HG03108 (cell line): Measurements from ENCODE around the gene NNAT.

Experiments
- ATAC-seq: cut with Tn5 transposase; IDR thresholded peaks from one replicate; pipeline ENCODE4 v1.9.1; 2021; ENCODE audit warnings: moderate library complexity; ENCODE audit not compliant: unreplicated experiment

Gene NNAT

GRCh38 chr20:37501940-37502339, 19.1 kb upstream of the NNAT start:
- ATAC-seq: no peak

GRCh38 chr20:37502654-37503053, 18.4 kb upstream of the NNAT start:
- ATAC-seq: no peak

- ATAC-seq: no peak
These were observed 17.7 kb upstream of the NNAT start for GRCh38 chr20:37503256-37503927.

- no peak for ATAC-seq
These were observed 16.5 kb upstream of the NNAT start for GRCh38 chr20:37504404-37505096.

- ATAC-seq: no peak
These were observed 15.5 kb upstream of the NNAT start for GRCh38 chr20:37505263-37506151.

GRCh38 chr20:37506152-37506725, 14.8 kb upstream of the NNAT start:
- no peak for ATAC-seq

GRCh38 chr20:37510226-37510625, 10.8 kb upstream of the NNAT start:
- no peak for ATAC-seq

GRCh38 chr20:37511610-37512275, 9.3 kb upstream of the NNAT start:
- no peak for ATAC-seq

GRCh38 chr20:37513779-37514359, 7.2 kb upstream of the NNAT start:
- no peak for ATAC-seq

GRCh38 chr20:37515876-37516275, 5.2 kb upstream of the NNAT start:
- no peak for ATAC-seq

GRCh38 chr20:37516811-37517750, 4.0 kb upstream of the NNAT start:
- ATAC-seq: no peak

GRCh38 chr20:37518059-37518458, 3.0 kb upstream of the NNAT start:
- no peak for ATAC-seq

GRCh38 chr20:37518606-37519507, 2.2 kb upstream of the NNAT start:
- no peak for ATAC-seq

- no peak for ATAC-seq
These were observed 1.3 kb upstream of the NNAT start for GRCh38 chr20:37519508-37520418.

- no peak for ATAC-seq
These were observed 563 bp upstream of the NNAT start for GRCh38 chr20:37520419-37520955.

- no peak for ATAC-seq
These were observed 1.4 kb downstream of the NNAT start for GRCh38 chr20:37522260-37523011.
